Esophagus squamous epithelium (tissue), 5 donors: ENCODE data around the gene BMP2K. TPM values are rescaled to one million over a fixed set of nuclear protein-coding genes. Genes with fewer than 3 reads are reported as not detected.

Experiments
- DNase-seq: peaks from one replicate; lab custom pipeline; 2025; lab: John Stamatoyannopoulos, UW
- H3K27ac ChIP-seq, 4 donors: fragments of 200-600 bp; sonication (generic); one replicate each; pipeline ENCODE4 v1.5.1; 2016 to 2019; ENCODE audit warnings: mild to moderate bottlenecking in 1 of 4
- H3K27me3 ChIP-seq, 4 donors: fragments of 200-600 bp; sonication (generic); 1 replicate in 3 of 4; 2 replicates in 1 of 4; pipeline versions ENCODE4 v1.5.1 to v1.6.0; 2017 to 2021; ENCODE audit warnings: antibody characterized with exemption in 1 of 4
- H3K36me3 ChIP-seq, 3 donors: fragments of 200-600 bp; sonication (generic); one replicate each; pipeline ENCODE4 v1.5.1; 2016 to 2019
- H3K4me1 ChIP-seq, 3 donors: fragments of 200-600 bp; sonication (generic); one replicate each; pipeline ENCODE4 v1.5.1; 2017 to 2019
- H3K4me3 ChIP-seq, 4 donors: fragments of 200-600 bp; sonication (generic); 1 replicate in 3 of 4; 2 replicates in 1 of 4; pipeline ENCODE4 v1.5.1; 2016 to 2019; ENCODE audit warnings: mild to moderate bottlenecking in 2 of 4, moderate library complexity in 1 of 4
- H3K9me3 ChIP-seq, 3 donors: fragments of 200-600 bp; sonication (generic); one replicate each; pipeline ENCODE4 v1.5.1; 2016 to 2019
- POLR2A ChIP-seq, 4 donors: fragments of 450-650 bp; IDR thresholded peaks; one replicate each; pipeline ENCODE4 v1.6.1; 2017; ENCODE audit warnings: antibody characterized with exemption in 4 of 4, mild to moderate bottlenecking in 4 of 4, moderate library complexity in 3 of 4
- WGBS, 2 donors: methylation state at CpG; one replicate each; pipeline ENCODE4 v1.1.5; 2018; 5-methylcytosine and 5-hydroxymethylcytosine counted together
- intact Hi-C: fragments of 100-400 bp; cut with DNase I; formaldehyde crosslinking; loops from one replicate; pipeline ENCODE4 v1.15.0; 2022
- total RNA-seq, 4 donors: library from RNA; depleted of rRNA; stranded (reverse); fragments of >200 nt; gene quantifications; one replicate each; pipeline ENCODE4 v1.1.0, GENCODE V29; 2016
- TF ChIP-seq, protein P1 (sequence below), 6 experiments: fragments of 450-650 bp in 4 of 6; fragments of 200-600 bp in 2 of 6; sonication (generic) in 2 of 6; IDR thresholded peaks; one replicate each; pipeline ENCODE4 v1.5.1; 2016 to 2019; ENCODE audit warnings: antibody characterized with exemption in 6 of 6, mild to moderate bottlenecking in 4 of 6, moderate library complexity in 4 of 6
- donor health status: DM: yes; HTN: yes; CAD: no.

BMP2K gene
- total RNA-seq, 4 donors from 2014 or later: 27.4 to 47.3 (median 33.7) TPM

DNA sequence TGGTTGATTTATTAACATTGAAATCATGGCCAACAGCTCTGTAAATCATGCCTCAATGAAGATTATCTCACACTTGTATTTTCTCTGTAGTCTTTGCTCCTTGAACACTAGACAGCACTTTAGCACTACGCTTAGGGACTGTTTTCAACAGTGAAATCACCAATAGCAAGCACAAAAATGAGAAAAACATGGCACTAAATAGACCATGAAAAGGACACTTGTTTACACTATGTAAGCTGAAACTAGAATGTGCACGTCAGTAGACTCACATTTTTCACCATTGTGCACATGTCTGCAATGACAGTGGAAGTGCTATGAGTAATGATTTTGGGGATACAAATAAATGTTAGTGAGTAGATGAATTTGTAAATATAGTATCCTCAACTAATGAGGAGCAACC is 3.1 kb downstream of the BMP2K start:
- TF ChIP-seq, protein P1, sequence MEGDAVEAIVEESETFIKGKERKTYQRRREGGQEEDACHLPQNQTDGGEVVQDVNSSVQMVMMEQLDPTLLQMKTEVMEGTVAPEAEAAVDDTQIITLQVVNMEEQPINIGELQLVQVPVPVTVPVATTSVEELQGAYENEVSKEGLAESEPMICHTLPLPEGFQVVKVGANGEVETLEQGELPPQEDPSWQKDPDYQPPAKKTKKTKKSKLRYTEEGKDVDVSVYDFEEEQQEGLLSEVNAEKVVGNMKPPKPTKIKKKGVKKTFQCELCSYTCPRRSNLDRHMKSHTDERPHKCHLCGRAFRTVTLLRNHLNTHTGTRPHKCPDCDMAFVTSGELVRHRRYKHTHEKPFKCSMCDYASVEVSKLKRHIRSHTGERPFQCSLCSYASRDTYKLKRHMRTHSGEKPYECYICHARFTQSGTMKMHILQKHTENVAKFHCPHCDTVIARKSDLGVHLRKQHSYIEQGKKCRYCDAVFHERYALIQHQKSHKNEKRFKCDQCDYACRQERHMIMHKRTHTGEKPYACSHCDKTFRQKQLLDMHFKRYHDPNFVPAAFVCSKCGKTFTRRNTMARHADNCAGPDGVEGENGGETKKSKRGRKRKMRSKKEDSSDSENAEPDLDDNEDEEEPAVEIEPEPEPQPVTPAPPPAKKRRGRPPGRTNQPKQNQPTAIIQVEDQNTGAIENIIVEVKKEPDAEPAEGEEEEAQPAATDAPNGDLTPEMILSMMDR (IDR thresholded peaks at IDR 0.05): no peak
- TF ChIP-seq POLR2A (IDR thresholded peaks at IDR 0.05): no peak
- Histone ChIP-seq H3K27me3 (no peaks in the 10 kb centered on the region), H3K9me3 (no peaks in the 10 kb centered on the region), H3K36me3 (no peaks in the 10 kb centered on the region), H3K27ac (no peak overlapping the region), H3K4me1 (peaks cover 15 to 76% (median 26%) of the 10 kb centered on the region in 3 donors), H3K4me3 (peak overlapping the region in 1 of 4 donors; percentile 77)
- WGBS, 2 donors: 33 to 61% methylated on average over 2 of the region's 2 CpGs
- intact Hi-C loops: loop anchor here (10.0 kb wide), 1 partner anchor 124 kb away; no protein-coding TSS in a partner anchor
- no peak for DNase-seq

DNA sequence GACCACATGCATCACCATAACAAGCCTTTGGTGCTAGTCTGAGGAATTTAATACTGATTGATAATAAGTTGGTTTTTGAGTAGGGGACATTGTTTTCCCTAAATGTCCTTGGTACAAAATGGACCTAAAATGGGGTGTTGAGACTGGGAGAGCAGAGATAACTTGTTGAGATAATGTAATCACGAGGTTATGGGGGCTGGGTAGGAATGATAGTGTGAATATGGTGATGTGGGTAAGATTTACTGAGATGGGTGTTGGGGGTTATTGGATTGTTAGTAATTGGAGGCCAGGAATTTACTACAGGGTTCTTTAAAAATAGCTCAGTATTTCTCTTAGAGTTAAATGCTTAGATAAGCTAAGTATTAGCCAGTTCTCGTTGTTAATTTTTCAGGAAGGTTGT is 3.9 kb downstream of the BMP2K start:
- Histone ChIP-seq H3K27me3 (no peaks in the 10 kb centered on the region), H3K4me1 (peaks cover 15 to 77% (median 22%) of the 10 kb centered on the region in 3 donors), H3K4me3 (no peak overlapping the region), H3K27ac (no peak overlapping the region), H3K9me3 (no peaks in the 10 kb centered on the region), H3K36me3 (no peaks in the 10 kb centered on the region)
- DNase-seq: no peak
- 78 to 82% methylated on average over 2 of the region's 2 CpGs for WGBS, 2 donors
- no peak for TF ChIP-seq POLR2A (IDR thresholded peaks at IDR 0.05)
- TF ChIP-seq, protein P1 (IDR thresholded peaks at IDR 0.05): no peak
- intact Hi-C loops: no loop called here

DNA sequence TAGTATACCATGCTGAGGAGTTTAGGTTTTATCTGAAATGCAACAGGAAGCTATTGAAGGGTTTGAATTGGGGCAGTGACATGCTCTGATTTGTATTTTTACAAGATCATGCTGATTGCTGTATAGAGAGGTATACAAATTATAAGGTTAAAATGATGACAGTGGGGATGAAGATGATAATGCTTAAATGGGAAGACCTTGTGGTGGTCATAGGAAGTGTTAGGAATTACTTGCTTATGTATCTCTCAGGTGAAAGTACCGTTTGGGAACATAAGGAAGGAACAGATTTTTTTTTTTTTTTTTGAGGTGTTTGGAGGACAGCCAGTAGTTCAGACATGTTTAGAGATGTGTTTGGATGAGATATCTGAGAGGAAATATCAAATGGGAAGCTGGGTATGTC is 5.0 kb downstream of the BMP2K start:
- H3K27ac ChIP-seq: no peak overlapping the region
- TF ChIP-seq, protein P1 (IDR thresholded peaks at IDR 0.05): no peak
- no peak for TF ChIP-seq POLR2A (IDR thresholded peaks at IDR 0.05)
- no peak overlapping the region for H3K4me3 ChIP-seq
- DNase-seq: no peak
- 18 to 23% methylated on average over 1 of the region's 1 CpG for WGBS, 2 donors
- no peaks in the 10 kb centered on the region for H3K36me3 ChIP-seq
- intact Hi-C loops: no loop called here
- H3K4me1 ChIP-seq: peaks cover 15 to 84% (median 23%) of the 10 kb centered on the region in 3 donors
- H3K27me3 ChIP-seq: no peaks in the 10 kb centered on the region
- no peaks in the 10 kb centered on the region for H3K9me3 ChIP-seq

DNA sequence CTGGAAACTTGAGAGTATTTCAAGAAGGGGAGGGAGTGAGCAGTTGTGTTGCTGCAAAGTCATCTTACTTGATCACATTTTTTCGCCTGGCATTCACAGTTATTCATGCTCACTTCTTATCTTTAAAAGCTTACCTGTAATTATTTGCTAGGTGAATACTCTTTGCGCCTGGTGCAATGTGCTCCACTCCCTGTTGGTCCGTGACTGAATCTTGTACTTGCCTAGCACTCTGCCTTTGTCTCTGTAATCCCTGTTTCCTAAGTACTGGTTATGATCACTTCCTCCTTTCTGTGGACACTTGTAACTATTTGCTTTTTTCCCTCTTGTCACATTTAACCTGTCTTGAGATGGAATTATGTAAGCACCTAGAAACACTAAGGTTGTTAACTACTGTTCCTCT is 5.8 kb downstream of the BMP2K start:
- no peak for DNase-seq
- H3K4me3 ChIP-seq: no peak overlapping the region
- H3K27ac ChIP-seq: peak overlapping the region in 3 of 4 donors; percentile 10 to 39 (median 14)
- intact Hi-C loops: no loop called here
- H3K4me1 ChIP-seq: peaks cover 15 to 84% (median 23%) of the 10 kb centered on the region in 3 donors
- no peaks in the 10 kb centered on the region for H3K36me3 ChIP-seq
- TF ChIP-seq, protein P1 (IDR thresholded peaks at IDR 0.05): no peak
- no peak for TF ChIP-seq POLR2A (IDR thresholded peaks at IDR 0.05)
- H3K9me3 ChIP-seq: no peaks in the 10 kb centered on the region
- no peaks in the 10 kb centered on the region for H3K27me3 ChIP-seq
- WGBS, 2 donors: 71 to 75% methylated on average over 3 of the region's 3 CpGs

DNA sequence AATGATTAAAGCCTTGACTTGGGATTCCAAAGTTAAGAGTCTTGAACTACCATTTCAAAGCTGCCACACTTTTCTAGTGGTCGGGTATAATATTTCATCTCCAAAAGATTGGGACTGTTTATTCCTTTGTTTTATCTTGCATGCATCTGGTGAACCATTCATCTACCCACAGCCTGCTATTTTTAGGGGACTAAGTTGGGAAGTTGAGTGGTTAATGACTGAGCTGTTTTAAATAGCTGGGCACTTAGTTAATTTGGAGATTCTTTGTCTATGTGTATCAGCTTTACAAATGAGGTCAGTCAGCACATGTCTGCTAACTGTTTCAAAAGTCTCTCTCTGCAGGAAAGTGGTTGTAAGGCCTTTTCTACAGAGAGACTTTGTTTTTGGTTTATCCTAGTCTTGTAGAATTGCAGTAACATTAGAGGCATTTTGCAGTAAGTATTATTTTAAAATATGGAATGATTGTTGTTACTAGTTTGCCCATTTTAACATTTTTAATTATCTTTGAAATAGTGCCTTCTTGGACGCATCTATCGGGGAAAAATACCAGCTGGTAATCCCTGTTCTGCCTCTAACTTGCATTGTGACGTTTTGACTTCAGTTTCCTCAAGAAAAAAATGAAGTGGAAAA is 8.2 kb downstream of the BMP2K start:
- intact Hi-C loops: no loop called here
- Histone ChIP-seq H3K4me3 (no peak overlapping the region), H3K36me3 (no peaks in the 10 kb centered on the region), H3K27me3 (no peaks in the 10 kb centered on the region), H3K27ac (peak overlapping the region in 3 of 4 donors; percentile 4 to 29 (median 17)), H3K9me3 (no peaks in the 10 kb centered on the region), H3K4me1 (peaks cover 5 to 67% (median 10%) of the 10 kb centered on the region in 3 donors)
- WGBS, 2 donors: 62 to 71% methylated on average over 4 of the region's 4 CpGs
- TF ChIP-seq POLR2A (IDR thresholded peaks at IDR 0.05): no peak
- TF ChIP-seq, protein P1 (IDR thresholded peaks at IDR 0.05): no peak
- DNase-seq: no peak
